KMS-11 (cell line): ENCODE data around the gene CD247.

ENCODE experiments used
- H2AFZ ChIP-seq: fragments of 200-600 bp; sonication (generic); 2 replicates; pipeline ENCODE4 v1.6.1; 2016; ENCODE audit warnings: antibody characterized with exemption, mixed run types, low read depth
- H3K27ac ChIP-seq: fragments of 200-600 bp; sonication (generic); 2 replicates; pipeline ENCODE4 v1.6.1; 2016; ENCODE audit warnings: mild to moderate bottlenecking, mixed run types
- H3K27me3 ChIP-seq: fragments of 200-600 bp; sonication (generic); 2 replicates; pipeline ENCODE4 v1.6.1; 2017; ENCODE audit warnings: mild to moderate bottlenecking, low read depth, mixed run types, moderate library complexity; ENCODE audit not compliant: insufficient read depth
- H3K36me3 ChIP-seq: fragments of 200-600 bp; sonication (generic); 2 replicates; pipeline ENCODE4 v1.6.1; 2017; ENCODE audit warnings: mild to moderate bottlenecking, mixed run types; ENCODE audit not compliant: insufficient read depth
- H3K4me1 ChIP-seq: fragments of 200-600 bp; sonication (generic); 2 replicates; pipeline ENCODE4 v1.6.1; 2016; ENCODE audit warnings: mild to moderate bottlenecking, low read depth, mixed run types; ENCODE audit not compliant: poor library complexity, severe bottlenecking
- H3K4me2 ChIP-seq: fragments of 200-600 bp; sonication (generic); 2 replicates; pipeline ENCODE4 v1.7.0; 2016; ENCODE audit warnings: mild to moderate bottlenecking, mixed run types
- H3K4me3 ChIP-seq: fragments of 200-600 bp; sonication (generic); IDR thresholded peaks from 2 replicates; pipeline ENCODE4 v1.6.1; 2017; ENCODE audit warnings: low read depth, low read length, mixed read lengths; ENCODE audit not compliant: insufficient read depth
- H3K79me2 ChIP-seq: fragments of 200-600 bp; sonication (generic); 2 replicates; pipeline ENCODE4 v1.6.1; 2016; ENCODE audit warnings: low read depth, mixed run types; ENCODE audit not compliant: insufficient read depth
- H3K9ac ChIP-seq: fragments of 200-600 bp; sonication (generic); 2 replicates; pipeline ENCODE4 v1.6.1; 2016; ENCODE audit warnings: mild to moderate bottlenecking, mixed run types
- H4K20me1 ChIP-seq: fragments of 200-600 bp; sonication (generic); 2 replicates; pipeline ENCODE4 v1.6.1; 2016; ENCODE audit warnings: mild to moderate bottlenecking, mixed run types; ENCODE audit not compliant: insufficient read depth
- TF ChIP-seq, protein P1 (sequence below): fragments of 200-600 bp; sonication (generic); conservative IDR thresholded peaks from 2 replicates; pipeline ENCODE4 v1.6.1; 2017; ENCODE audit warnings: low read depth, mild to moderate bottlenecking, antibody characterized with exemption, low read length, moderate library complexity, mixed read lengths

The CD247 gene

DNA sequence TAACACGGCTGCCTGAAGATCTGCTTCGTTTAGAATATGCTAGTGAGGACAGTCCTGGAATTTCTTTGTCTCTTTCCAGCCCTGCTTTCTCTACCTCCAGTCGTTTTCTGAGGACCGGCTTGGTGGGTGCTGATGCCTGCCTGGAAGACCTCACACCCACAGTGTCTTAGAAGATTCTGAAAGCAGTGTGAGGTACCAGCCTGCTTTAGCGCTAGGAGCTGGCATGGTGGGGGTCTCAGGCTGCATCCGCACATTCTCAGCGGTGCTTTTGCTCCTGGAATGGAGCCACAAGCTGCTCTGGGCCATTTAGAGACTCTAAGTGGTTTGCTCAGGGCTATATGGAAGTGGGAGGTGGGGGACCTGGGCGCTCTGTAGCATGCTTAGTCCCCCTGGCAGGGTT is 61.4 kb downstream of the CD247 start:
- peaks cover 23% of the 10 kb centered on the region for H3K4me1 ChIP-seq
- H3K9ac ChIP-seq: no peak overlapping the region
- H3K4me3 ChIP-seq: no peak overlapping the region
- H3K4me2 ChIP-seq: no peak overlapping the region
- no peaks in the 10 kb centered on the region for H3K36me3 ChIP-seq
- H4K20me1 ChIP-seq: no peaks in the 10 kb centered on the region
- H2AFZ ChIP-seq: peak overlapping the region; percentile 96; the same call in 1 of the 2 replicates
- H3K79me2 ChIP-seq: no peaks in the 10 kb centered on the region
- TF ChIP-seq, protein P1, sequence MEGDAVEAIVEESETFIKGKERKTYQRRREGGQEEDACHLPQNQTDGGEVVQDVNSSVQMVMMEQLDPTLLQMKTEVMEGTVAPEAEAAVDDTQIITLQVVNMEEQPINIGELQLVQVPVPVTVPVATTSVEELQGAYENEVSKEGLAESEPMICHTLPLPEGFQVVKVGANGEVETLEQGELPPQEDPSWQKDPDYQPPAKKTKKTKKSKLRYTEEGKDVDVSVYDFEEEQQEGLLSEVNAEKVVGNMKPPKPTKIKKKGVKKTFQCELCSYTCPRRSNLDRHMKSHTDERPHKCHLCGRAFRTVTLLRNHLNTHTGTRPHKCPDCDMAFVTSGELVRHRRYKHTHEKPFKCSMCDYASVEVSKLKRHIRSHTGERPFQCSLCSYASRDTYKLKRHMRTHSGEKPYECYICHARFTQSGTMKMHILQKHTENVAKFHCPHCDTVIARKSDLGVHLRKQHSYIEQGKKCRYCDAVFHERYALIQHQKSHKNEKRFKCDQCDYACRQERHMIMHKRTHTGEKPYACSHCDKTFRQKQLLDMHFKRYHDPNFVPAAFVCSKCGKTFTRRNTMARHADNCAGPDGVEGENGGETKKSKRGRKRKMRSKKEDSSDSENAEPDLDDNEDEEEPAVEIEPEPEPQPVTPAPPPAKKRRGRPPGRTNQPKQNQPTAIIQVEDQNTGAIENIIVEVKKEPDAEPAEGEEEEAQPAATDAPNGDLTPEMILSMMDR: no peak
- no peak overlapping the region for H3K27ac ChIP-seq
- H3K27me3 ChIP-seq: no peaks in the 10 kb centered on the region

DNA sequence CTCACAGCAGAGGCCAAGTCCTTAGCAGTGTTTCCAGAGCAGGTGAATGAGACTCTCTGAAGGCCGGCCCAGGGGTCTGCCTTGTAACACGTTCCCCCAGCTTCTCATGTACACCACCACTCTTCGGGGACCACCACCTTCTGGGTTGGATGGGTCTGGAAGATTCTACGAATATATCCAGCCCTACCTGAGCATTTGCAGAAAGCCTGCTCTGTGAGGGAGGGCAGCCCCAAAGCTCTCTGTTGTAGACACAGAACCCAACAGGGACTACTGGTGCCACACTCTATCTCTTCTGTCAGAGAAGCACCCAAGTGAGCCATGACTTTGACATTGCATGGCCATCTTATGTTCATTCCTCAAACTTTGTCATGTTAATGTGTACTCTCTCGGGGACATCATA is 61.8 kb downstream of the CD247 start:
- Histone ChIP-seq H3K79me2 (no peaks in the 10 kb centered on the region), H3K4me1 (peaks cover 23% of the 10 kb centered on the region), H2AFZ (peak overlapping the region; percentile 96; the same call in 1 of the 2 replicates), H3K27ac (peak overlapping the region; percentile 67; the same call in 1 of the 2 replicates), H3K4me3 (no peak overlapping the region), H3K27me3 (no peaks in the 10 kb centered on the region), H3K9ac (peak overlapping the region; percentile 88; the same call in 1 of the 2 replicates), H4K20me1 (no peaks in the 10 kb centered on the region), H3K36me3 (no peaks in the 10 kb centered on the region), H3K4me2 (peak overlapping the region; percentile 92; the same call in 1 of the 2 replicates)
- TF ChIP-seq, protein P1: no peak

DNA sequence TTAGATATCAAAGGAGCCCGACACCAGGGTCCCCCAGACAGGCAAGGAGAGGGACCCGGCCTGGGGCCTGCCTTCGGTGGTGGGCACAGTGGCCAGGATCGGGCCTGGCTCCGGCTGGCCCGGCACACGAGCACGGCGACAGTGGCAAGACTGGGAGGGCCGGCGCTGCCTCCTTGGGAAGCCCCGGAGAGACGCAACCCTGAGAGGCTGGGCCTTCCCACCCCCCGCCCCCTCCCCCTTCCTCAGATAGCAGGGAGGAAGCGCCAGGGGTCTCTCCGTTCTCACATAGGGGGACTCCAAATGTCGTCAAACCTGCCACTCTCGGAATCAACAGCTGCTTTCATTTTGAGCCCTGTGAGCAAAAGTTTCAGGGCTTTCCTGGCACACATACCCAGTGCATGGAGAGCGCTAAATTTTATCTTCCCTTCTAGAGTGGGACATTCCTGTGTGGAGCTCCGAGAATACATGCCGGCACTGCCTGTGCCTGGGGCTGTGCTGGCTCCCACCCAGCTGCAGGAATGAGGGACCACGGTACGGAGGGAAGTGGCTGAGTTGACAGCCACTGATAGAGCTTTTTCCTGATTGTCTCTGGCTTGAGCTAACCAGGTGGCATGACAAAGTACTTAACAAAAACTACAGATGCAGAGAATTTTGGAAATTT is 62.4 kb downstream of the CD247 start:
- Histone ChIP-seq H3K4me1 (peaks cover 23% of the 10 kb centered on the region), H3K4me3 (peak overlapping the region; percentile 95), H3K27ac (peak overlapping the region; percentile 67), H3K79me2 (no peaks in the 10 kb centered on the region), H3K9ac (peak overlapping the region; percentile 88), H3K27me3 (no peaks in the 10 kb centered on the region), H3K36me3 (no peaks in the 10 kb centered on the region), H2AFZ (peak overlapping the region; percentile 96), H4K20me1 (no peaks in the 10 kb centered on the region), H3K4me2 (peak overlapping the region; percentile 92)
- TF ChIP-seq, protein P1: no peak

DNA sequence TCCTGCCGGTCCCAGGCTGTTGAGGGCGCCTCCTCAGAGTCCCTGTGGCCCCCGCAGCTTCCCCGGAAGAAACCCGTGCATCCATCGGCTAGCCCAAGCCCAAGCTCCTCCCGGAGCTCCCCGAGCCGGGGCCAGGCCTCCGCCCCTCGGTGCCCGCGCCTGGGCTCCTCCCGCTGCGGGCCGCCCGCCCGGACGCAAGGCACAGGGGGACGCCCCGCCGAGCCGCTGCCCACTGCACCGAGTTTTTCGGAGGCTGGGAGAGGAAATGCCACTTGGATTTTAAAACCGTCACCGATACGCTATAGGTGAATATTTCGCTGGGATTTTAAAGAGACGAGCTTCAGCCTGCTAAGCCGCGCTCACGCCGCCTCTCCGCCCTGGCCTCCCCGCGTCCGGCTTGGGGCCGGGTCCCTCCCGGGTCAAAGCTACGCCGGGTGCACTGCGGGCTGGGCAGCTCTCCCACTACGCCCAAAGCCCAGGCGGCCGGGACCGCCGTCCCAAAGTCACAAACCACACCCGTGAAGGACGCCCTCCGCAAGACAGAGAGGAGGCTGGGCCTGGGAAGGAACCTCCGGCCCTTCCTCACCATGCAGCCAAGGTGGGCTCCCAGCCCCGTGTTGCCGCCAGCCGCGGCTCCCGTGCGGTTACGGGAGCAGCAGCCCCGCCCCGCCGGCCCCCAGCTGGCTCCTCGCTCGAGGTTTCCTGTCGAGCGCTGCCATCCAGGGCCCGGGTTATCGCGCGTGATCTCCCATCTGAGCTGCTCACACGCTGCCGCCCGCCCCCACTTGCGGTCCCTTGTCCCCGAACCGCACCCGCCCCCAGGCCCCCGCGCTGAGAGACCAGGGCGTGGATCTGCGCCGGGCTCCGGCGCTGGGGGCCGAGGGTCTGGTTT is 63.2 kb downstream of the CD247 start:
- no peaks in the 10 kb centered on the region for H3K36me3 ChIP-seq
- H4K20me1 ChIP-seq: no peaks in the 10 kb centered on the region
- H3K4me1 ChIP-seq: peaks cover 28% of the 10 kb centered on the region
- peak overlapping the region; percentile 67 for H3K27ac ChIP-seq
- no peaks in the 10 kb centered on the region for H3K27me3 ChIP-seq
- peak overlapping the region; percentile 95 for H3K4me3 ChIP-seq
- TF ChIP-seq, protein P1: no peak
- H2AFZ ChIP-seq: peak overlapping the region; percentile 96
- no peaks in the 10 kb centered on the region for H3K79me2 ChIP-seq
- peak overlapping the region; percentile 88 for H3K9ac ChIP-seq
- peak overlapping the region; percentile 92 for H3K4me2 ChIP-seq
